WTC11 (cell line): ENCODE data around the gene PTEN. TPM values are rescaled to one million over a fixed set of nuclear protein-coding genes. Genes with fewer than 3 reads are reported as not detected.

Source experiments
- ATAC-seq: fragments of 200-7000 bp; cut with Tn5 transposase; 2 replicates; pipeline ENCODE4 v1.10.0; 2021; ENCODE audit warnings: mild to moderate bottlenecking, moderate library complexity
- CTCF ChIA-PET: fragments of 300-600 bp; sonication (Branson Sonifier 250); formaldehyde crosslinking; loops from one replicate; lab custom pipeline; 2021; ENCODE audit warnings: antibody characterized with exemption; lab: Charles Lee
- POLR2A ChIA-PET: fragments of 350-600 bp; sonication (Branson Sonifier 250); formaldehyde crosslinking; loops from one replicate; lab custom pipeline; 2021; ENCODE audit warnings: antibody characterized with exemption; lab: Charles Lee
- DNase-seq: peaks from one replicate; pipeline ENCODE4 v3.0.0; 2021; ENCODE audit warnings: low spot score
- H3K27ac Mint-ChIP-seq: 2 replicates; pipeline ENCODE4 v1.8.0; 2021; ENCODE audit warnings: mixed read lengths
- H3K27me3 Mint-ChIP-seq: 2 replicates; pipeline ENCODE4 v1.8.0; 2021; ENCODE audit warnings: low read depth, mild to moderate bottlenecking, moderate library complexity, mixed read lengths
- H3K36me3 Mint-ChIP-seq: 2 replicates; pipeline ENCODE4 v1.8.0; 2021; ENCODE audit warnings: mixed read lengths
- H3K4me1 Mint-ChIP-seq: 2 replicates; pipeline ENCODE4 v1.8.0; 2022; ENCODE audit warnings: mixed read lengths
- H3K4me3 Mint-ChIP-seq: 2 replicates; pipeline ENCODE4 v1.8.0; 2021; ENCODE audit warnings: mild to moderate bottlenecking, moderate library complexity, mixed read lengths
- H3K9me3 Mint-ChIP-seq: 2 replicates; pipeline ENCODE4 v1.8.0; 2021; ENCODE audit warnings: mixed read lengths
- IRF2 ChIP-seq: sonication (generic); formaldehyde crosslinking; IDR thresholded peaks from 2 replicates; pipeline ENCODE4 v1.8.0; 2022; ENCODE audit warnings: low read depth, missing genetic modification reagents, borderline replicate concordance
- KAT7 ChIP-seq: sonication (generic); formaldehyde crosslinking; IDR thresholded peaks from 2 replicates; pipeline ENCODE4 v1.8.1; 2023; ENCODE audit warnings: missing genetic modification reagents, mild to moderate bottlenecking, borderline replicate concordance
- PRRX2 ChIP-seq: fragments of 250-450 bp; sonication (Bioruptor Pico); IDR thresholded peaks from 2 replicates; pipeline ENCODE4 v1.8.0; 2021; ENCODE audit warnings: mild to moderate bottlenecking
- SOX15 ChIP-seq: fragments of 250-450 bp; sonication (Bioruptor Pico); IDR thresholded peaks from 2 replicates; pipeline ENCODE4 v1.9.0; 2021; ENCODE audit warnings: mild to moderate bottlenecking
- ZNF263 ChIP-seq: sonication (generic); formaldehyde crosslinking; IDR thresholded peaks from 2 replicates; pipeline ENCODE4 v1.8.1; 2022; ENCODE audit warnings: low read depth, mild to moderate bottlenecking, moderate library complexity, missing genetic modification reagents
- ZNF396 ChIP-seq: fragments of 250-450 bp; sonication (Bioruptor Pico); IDR thresholded peaks from 2 replicates; pipeline ENCODE4 v1.8.0; 2021; ENCODE audit warnings: mild to moderate bottlenecking, moderate library complexity, borderline replicate concordance
- ZNF423 ChIP-seq: fragments of 250-450 bp; sonication (Bioruptor Pico); IDR thresholded peaks from 2 replicates; pipeline ENCODE4 v2.1.2; 2022; ENCODE audit warnings: mild to moderate bottlenecking, moderate library complexity
- ZNF671 ChIP-seq: fragments of 250-450 bp; sonication (Bioruptor Pico); IDR thresholded peaks from 2 replicates; pipeline ENCODE4 v1.8.0; 2021; ENCODE audit warnings: mild to moderate bottlenecking
- total RNA-seq: library from RNA; stranded (reverse); gene quantifications from 3 replicates; pipeline ENCODE4 v1.2.3, GENCODE V29; 2021
- TF ChIP-seq, protein P1 (sequence below): sonication (generic); formaldehyde crosslinking; IDR thresholded peaks from 2 replicates; pipeline ENCODE4 v1.8.0; 2022; ENCODE audit warnings: mild to moderate bottlenecking, missing genetic modification reagents
- TF ChIP-seq, protein P2 (sequence below): sonication (generic); formaldehyde crosslinking; IDR thresholded peaks from 2 replicates; pipeline ENCODE4 v1.8.0; 2023; ENCODE audit warnings: mild to moderate bottlenecking, missing genetic modification reagents
- TF ChIP-seq, protein P3 (sequence below): sonication (generic); formaldehyde crosslinking; IDR thresholded peaks from 2 replicates; pipeline ENCODE4 v1.8.1; 2023; ENCODE audit warnings: mild to moderate bottlenecking, missing genetic modification reagents
- TF ChIP-seq, protein P4 (sequence below): fragments of 250-450 bp; sonication (Bioruptor Pico); conservative IDR thresholded peaks from 2 replicates; pipeline ENCODE4 v1.9.0; 2021; ENCODE audit warnings: mild to moderate bottlenecking
- TF ChIP-seq, protein P5 (sequence below): sonication (generic); formaldehyde crosslinking; IDR thresholded peaks from 2 replicates; pipeline ENCODE4 v1.8.0; 2022; ENCODE audit warnings: missing genetic modification reagents
- TF ChIP-seq, protein P6 (sequence below): sonication (generic); formaldehyde crosslinking; IDR thresholded peaks from 2 replicates; pipeline ENCODE4 v1.8.1; 2023; ENCODE audit warnings: mild to moderate bottlenecking, missing genetic modification reagents, moderate library complexity
- TF ChIP-seq, protein P7 (sequence below): sonication (generic); formaldehyde crosslinking; IDR thresholded peaks from 2 replicates; pipeline ENCODE4 v1.8.1; 2022; ENCODE audit warnings: mild to moderate bottlenecking, missing genetic modification reagents, moderate library complexity, borderline replicate concordance
- TF ChIP-seq, protein P8 (sequence below): fragments of 250-450 bp; sonication (Bioruptor Pico); IDR thresholded peaks from 2 replicates; pipeline ENCODE4 v1.9.0; 2021; ENCODE audit warnings: mild to moderate bottlenecking
- TF ChIP-seq, protein P9 (sequence below): sonication (generic); formaldehyde crosslinking; IDR thresholded peaks from 2 replicates; pipeline ENCODE4 v1.8.0; 2023; ENCODE audit warnings: missing genetic modification reagents
- TF ChIP-seq, protein P10 (sequence below): sonication (generic); formaldehyde crosslinking; conservative IDR thresholded peaks from 2 replicates; pipeline ENCODE4 v1.8.1; 2023; ENCODE audit warnings: mild to moderate bottlenecking, low read depth, missing genetic modification reagents, moderate library complexity

The PTEN gene
- total RNA-seq, 1 experiment from 2014 or later = 54.2 TPM

DNA sequence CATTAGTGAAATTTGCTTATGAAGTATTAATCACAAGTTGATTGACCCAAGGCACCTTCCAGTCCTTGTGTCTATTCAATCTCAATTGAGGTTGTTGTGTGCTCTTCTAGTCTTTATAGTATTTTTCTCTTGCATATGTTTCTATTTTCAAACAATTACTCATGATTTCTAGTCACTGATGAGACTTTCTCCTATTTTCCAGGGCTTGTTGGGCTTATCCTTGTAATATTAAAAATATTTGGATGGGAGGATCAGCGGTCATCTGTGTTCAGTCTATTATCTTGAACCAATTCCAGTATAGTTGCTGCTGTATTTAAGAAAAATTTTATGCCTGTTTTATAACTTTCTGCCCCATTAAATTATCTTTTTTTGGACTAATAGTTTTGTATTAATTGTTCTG, 154.4 kb downstream of the PTEN start:
- Mint-ChIP-seq H3K36me3 (no peaks in the 10 kb centered on the region), H3K4me1 (0 out of 2 replicates have a peak, but pooled peaks cover 2% of the 10 kb centered on the region), H3K4me3 (no peak overlapping the region), H3K27me3 (peaks cover 4% of the 10 kb centered on the region), H3K9me3 (peaks cover under 1% of the 10 kb centered on the region; the same call in 1 of the 2 replicates), H3K27ac (no peak overlapping the region)
- DNase-seq (no peak), ATAC-seq (no peak)
- ChIA-PET CTCF (no interaction called here), POLR2A (no interaction called here)
- TF ChIP-seq, protein P1, sequence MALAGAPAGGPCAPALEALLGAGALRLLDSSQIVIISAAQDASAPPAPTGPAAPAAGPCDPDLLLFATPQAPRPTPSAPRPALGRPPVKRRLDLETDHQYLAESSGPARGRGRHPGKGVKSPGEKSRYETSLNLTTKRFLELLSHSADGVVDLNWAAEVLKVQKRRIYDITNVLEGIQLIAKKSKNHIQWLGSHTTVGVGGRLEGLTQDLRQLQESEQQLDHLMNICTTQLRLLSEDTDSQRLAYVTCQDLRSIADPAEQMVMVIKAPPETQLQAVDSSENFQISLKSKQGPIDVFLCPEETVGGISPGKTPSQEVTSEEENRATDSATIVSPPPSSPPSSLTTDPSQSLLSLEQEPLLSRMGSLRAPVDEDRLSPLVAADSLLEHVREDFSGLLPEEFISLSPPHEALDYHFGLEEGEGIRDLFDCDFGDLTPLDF (CRISPR knock-in tag) = no peak
- TF ChIP-seq, protein P2, sequence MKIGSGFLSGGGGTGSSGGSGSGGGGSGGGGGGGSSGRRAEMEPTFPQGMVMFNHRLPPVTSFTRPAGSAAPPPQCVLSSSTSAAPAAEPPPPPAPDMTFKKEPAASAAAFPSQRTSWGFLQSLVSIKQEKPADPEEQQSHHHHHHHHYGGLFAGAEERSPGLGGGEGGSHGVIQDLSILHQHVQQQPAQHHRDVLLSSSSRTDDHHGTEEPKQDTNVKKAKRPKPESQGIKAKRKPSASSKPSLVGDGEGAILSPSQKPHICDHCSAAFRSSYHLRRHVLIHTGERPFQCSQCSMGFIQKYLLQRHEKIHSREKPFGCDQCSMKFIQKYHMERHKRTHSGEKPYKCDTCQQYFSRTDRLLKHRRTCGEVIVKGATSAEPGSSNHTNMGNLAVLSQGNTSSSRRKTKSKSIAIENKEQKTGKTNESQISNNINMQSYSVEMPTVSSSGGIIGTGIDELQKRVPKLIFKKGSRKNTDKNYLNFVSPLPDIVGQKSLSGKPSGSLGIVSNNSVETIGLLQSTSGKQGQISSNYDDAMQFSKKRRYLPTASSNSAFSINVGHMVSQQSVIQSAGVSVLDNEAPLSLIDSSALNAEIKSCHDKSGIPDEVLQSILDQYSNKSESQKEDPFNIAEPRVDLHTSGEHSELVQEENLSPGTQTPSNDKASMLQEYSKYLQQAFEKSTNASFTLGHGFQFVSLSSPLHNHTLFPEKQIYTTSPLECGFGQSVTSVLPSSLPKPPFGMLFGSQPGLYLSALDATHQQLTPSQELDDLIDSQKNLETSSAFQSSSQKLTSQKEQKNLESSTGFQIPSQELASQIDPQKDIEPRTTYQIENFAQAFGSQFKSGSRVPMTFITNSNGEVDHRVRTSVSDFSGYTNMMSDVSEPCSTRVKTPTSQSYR = no peak
- TF ChIP-seq ZNF423 (no peak), KAT7 (no peak), ZNF263 (CRISPR knock-in tag) (no peak), ZNF396 (no peak), IRF2 (no peak)
- TF ChIP-seq, protein P3, sequence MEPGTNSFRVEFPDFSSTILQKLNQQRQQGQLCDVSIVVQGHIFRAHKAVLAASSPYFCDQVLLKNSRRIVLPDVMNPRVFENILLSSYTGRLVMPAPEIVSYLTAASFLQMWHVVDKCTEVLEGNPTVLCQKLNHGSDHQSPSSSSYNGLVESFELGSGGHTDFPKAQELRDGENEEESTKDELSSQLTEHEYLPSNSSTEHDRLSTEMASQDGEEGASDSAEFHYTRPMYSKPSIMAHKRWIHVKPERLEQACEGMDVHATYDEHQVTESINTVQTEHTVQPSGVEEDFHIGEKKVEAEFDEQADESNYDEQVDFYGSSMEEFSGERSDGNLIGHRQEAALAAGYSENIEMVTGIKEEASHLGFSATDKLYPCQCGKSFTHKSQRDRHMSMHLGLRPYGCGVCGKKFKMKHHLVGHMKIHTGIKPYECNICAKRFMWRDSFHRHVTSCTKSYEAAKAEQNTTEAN (CRISPR knock-in tag) = no peak
- TF ChIP-seq, protein P4, sequence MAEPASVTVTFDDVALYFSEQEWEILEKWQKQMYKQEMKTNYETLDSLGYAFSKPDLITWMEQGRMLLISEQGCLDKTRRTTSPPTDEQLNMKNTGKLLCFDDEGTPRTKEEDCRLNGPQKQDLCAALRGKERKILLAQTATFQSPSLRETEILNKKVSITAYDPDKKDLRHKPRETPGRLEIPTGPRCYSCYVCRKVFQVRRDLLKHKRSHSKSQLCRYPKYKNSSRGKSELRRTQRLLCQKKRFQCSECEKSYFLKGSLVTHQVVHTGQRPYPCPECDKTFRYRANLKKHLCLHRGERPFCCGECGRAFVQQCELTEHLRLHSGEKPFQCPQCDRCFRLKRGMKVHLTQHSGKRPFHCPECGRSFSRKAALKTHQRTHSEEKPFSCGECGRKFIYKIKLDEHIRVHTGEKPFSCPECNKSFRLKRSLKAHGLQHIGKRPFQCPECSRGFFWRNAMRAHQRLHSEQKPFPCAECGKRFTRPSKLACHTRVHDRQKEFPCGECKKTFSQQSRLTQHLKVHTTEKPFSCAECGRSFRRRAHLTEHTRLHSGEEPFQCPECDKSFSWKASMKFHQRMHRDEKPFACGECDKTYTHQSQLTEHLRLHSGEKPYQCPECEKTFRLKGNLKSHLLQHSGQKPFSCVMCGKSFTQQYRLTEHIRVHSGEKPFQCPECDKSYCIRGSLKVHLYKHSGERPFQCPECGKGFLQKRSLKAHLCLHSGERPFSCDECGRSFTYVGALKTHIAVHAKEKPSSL (CRISPR knock-in tag) = no peak
- TF ChIP-seq, protein P5, sequence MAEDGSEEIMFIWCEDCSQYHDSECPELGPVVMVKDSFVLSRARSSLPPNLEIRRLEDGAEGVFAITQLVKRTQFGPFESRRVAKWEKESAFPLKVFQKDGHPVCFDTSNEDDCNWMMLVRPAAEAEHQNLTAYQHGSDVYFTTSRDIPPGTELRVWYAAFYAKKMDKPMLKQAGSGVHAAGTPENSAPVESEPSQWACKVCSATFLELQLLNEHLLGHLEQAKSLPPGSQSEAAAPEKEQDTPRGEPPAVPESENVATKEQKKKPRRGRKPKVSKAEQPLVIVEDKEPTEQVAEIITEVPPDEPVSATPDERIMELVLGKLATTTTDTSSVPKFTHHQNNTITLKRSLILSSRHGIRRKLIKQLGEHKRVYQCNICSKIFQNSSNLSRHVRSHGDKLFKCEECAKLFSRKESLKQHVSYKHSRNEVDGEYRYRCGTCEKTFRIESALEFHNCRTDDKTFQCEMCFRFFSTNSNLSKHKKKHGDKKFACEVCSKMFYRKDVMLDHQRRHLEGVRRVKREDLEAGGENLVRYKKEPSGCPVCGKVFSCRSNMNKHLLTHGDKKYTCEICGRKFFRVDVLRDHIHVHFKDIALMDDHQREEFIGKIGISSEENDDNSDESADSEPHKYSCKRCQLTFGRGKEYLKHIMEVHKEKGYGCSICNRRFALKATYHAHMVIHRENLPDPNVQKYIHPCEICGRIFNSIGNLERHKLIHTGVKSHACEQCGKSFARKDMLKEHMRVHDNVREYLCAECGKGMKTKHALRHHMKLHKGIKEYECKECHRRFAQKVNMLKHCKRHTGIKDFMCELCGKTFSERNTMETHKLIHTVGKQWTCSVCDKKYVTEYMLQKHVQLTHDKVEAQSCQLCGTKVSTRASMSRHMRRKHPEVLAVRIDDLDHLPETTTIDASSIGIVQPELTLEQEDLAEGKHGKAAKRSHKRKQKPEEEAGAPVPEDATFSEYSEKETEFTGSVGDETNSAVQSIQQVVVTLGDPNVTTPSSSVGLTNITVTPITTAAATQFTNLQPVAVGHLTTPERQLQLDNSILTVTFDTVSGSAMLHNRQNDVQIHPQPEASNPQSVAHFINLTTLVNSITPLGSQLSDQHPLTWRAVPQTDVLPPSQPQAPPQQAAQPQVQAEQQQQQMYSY (CRISPR knock-in tag) = no peak

DNA sequence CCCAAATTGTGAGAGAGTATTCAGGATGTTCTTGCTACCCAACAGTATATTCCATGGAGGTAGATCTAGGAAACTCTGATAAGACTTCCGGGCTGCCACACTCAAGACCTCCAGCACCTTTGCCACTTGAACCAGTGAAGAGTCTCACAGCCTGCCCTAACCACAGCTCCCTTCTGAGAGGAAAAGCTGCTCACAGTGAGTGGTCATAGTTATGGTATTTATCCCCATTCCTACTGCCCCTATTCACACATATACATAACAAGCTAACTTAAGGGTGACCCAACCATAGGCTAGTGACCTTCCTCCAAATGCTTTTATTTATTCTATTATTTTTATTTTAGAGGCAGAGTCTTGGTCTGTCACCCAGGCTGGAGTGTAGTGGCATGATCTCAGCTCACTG, 156.3 kb downstream of the PTEN start:
- Mint-ChIP-seq H3K9me3 (peaks cover 9% of the 10 kb centered on the region), H3K27me3 (peaks cover 4% of the 10 kb centered on the region), H3K4me3 (no peak overlapping the region), H3K4me1 (0 out of 2 replicates have a peak, but pooled peaks cover 2% of the 10 kb centered on the region), H3K27ac (no peak overlapping the region), H3K36me3 (no peaks in the 10 kb centered on the region)
- ChIA-PET POLR2A (no interaction called here), CTCF (no interaction called here)
- ATAC-seq (peak; percentile 68), DNase-seq (no peak)
- TF ChIP-seq, protein P6, sequence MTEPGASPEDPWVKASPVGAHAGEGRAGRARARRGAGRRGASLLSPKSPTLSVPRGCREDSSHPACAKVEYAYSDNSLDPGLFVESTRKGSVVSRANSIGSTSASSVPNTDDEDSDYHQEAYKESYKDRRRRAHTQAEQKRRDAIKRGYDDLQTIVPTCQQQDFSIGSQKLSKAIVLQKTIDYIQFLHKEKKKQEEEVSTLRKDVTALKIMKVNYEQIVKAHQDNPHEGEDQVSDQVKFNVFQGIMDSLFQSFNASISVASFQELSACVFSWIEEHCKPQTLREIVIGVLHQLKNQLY (CRISPR knock-in tag) = no peak
- TF ChIP-seq SOX15 = no peak
- TF ChIP-seq, protein P7, sequence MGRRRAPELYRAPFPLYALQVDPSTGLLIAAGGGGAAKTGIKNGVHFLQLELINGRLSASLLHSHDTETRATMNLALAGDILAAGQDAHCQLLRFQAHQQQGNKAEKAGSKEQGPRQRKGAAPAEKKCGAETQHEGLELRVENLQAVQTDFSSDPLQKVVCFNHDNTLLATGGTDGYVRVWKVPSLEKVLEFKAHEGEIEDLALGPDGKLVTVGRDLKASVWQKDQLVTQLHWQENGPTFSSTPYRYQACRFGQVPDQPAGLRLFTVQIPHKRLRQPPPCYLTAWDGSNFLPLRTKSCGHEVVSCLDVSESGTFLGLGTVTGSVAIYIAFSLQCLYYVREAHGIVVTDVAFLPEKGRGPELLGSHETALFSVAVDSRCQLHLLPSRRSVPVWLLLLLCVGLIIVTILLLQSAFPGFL (CRISPR knock-in tag) = no peak
- TF ChIP-seq, protein P8, sequence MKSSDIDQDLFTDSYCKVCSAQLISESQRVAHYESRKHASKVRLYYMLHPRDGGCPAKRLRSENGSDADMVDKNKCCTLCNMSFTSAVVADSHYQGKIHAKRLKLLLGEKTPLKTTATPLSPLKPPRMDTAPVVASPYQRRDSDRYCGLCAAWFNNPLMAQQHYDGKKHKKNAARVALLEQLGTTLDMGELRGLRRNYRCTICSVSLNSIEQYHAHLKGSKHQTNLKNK (CRISPR knock-in tag) = no peak
- TF ChIP-seq, protein P9, sequence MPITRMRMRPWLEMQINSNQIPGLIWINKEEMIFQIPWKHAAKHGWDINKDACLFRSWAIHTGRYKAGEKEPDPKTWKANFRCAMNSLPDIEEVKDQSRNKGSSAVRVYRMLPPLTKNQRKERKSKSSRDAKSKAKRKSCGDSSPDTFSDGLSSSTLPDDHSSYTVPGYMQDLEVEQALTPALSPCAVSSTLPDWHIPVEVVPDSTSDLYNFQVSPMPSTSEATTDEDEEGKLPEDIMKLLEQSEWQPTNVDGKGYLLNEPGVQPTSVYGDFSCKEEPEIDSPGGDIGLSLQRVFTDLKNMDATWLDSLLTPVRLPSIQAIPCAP = no peak
- TF ChIP-seq, protein P10, sequence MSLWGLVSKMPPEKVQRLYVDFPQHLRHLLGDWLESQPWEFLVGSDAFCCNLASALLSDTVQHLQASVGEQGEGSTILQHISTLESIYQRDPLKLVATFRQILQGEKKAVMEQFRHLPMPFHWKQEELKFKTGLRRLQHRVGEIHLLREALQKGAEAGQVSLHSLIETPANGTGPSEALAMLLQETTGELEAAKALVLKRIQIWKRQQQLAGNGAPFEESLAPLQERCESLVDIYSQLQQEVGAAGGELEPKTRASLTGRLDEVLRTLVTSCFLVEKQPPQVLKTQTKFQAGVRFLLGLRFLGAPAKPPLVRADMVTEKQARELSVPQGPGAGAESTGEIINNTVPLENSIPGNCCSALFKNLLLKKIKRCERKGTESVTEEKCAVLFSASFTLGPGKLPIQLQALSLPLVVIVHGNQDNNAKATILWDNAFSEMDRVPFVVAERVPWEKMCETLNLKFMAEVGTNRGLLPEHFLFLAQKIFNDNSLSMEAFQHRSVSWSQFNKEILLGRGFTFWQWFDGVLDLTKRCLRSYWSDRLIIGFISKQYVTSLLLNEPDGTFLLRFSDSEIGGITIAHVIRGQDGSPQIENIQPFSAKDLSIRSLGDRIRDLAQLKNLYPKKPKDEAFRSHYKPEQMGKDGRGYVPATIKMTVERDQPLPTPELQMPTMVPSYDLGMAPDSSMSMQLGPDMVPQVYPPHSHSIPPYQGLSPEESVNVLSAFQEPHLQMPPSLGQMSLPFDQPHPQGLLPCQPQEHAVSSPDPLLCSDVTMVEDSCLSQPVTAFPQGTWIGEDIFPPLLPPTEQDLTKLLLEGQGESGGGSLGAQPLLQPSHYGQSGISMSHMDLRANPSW (CRISPR knock-in tag) = no peak
- no peak for TF ChIP-seq PRRX2 (CRISPR knock-in tag)
- TF ChIP-seq ZNF671 (CRISPR knock-in tag) = no peak
